K562 (cell line): ENCODE data around the gene THADA. TPM values are rescaled to one million over a fixed set of nuclear protein-coding genes. Genes with fewer than 3 reads are reported as not detected.
"Not testable (repeated sequence)": the region's sequence is repeated elsewhere in the genome, so short reads cannot be mapped to it uniquely, and the experiment has no call there.

Experiments used
- ATAC-seq: fragments of 200-7000 bp; cut with Tn5 transposase; 3 replicates; pipeline ENCODE4 v1.9.1; 2020; ENCODE audit warnings: moderate library complexity
- BruUV-seq: library from RNA; stranded (reverse); fragments of 400-500 nt; replicated peaks from 2 replicates; lab custom pipeline; 2021; lab: Mats Ljungman, UMichigan
- CTCF ChIA-PET: fragments of 300-600 bp; formaldehyde crosslinking; extraction: SDS; loops from one replicate; lab custom pipeline; 2021; ENCODE audit warnings: low intra/inter-chr PET ratio; lab: Yijun Ruan, JAX
- POLR2A ChIA-PET: fragments of 300-600, 350-650 bp; sonication (Branson Sonifier 250); formaldehyde crosslinking; extraction: SDS; loops from one replicate; lab custom pipeline; 2021; ENCODE audit warnings: antibody characterized with exemption, inconsistent platforms; lab: Yijun Ruan, JAX
- DNase-seq, 4 experiments: peaks; one replicate each; pipeline versions ENCODE4 v3.0.0 to v3.0.0-alpha.2; 2011 to 2018; ENCODE audit warnings: low spot score in 3 of 4, mixed read lengths in 3 of 4; ENCODE audit errors: extremely low read depth in 1 of 4
- FAIRE-seq: peaks from 2 replicates; lab custom pipeline; 2011; peaks lifted over from hg19 to GRCh38; lab: Jason Lieb, UNC
- H2AFZ ChIP-seq: 2 replicates; pipeline ENCODE4 v1.6.0; 2011; ENCODE audit warnings: low read depth, low read length, control low read depth, inconsistent platforms
- H3K27ac ChIP-seq: fragments of 200-600 bp; 3 replicates; pipeline ENCODE4 v1.8.0; 2011; ENCODE audit warnings: low read depth, mild to moderate bottlenecking, control low read depth, inconsistent platforms, low read length, moderate library complexity, mixed read lengths; ENCODE audit errors: extremely low read depth
- H3K27me3 ChIP-seq, 2 experiments: fragments of 300-600 bp in 1 of 2; 2 replicates in 1 of 2; 3 replicates in 1 of 2; pipeline versions ENCODE4 v1.6.0 to v1.8.0; 2011; ENCODE audit warnings: inconsistent platforms in 2 of 2, low read length in 2 of 2, mild to moderate bottlenecking in 1 of 2, mixed read lengths in 1 of 2, moderate library complexity in 1 of 2; ENCODE audit not compliant: control insufficient read depth in 2 of 2, insufficient read depth in 2 of 2
- H3K36me3 ChIP-seq: fragments of 300-600 bp; 3 replicates; pipeline ENCODE4 v1.8.0; 2011; ENCODE audit warnings: mild to moderate bottlenecking, low read length, inconsistent platforms; ENCODE audit not compliant: control insufficient read depth, insufficient read depth
- H3K4me1 ChIP-seq, 2 experiments: fragments of 200-600 bp in 1 of 2; replicated peaks in 1 of 2; 2 replicates in 1 of 2; 3 replicates in 1 of 2; pipeline versions ENCODE4 v1.5.1 to v1.8.0; 2011; ENCODE audit warnings: inconsistent platforms in 2 of 2, low read length in 2 of 2, mild to moderate bottlenecking in 1 of 2, mixed read lengths in 1 of 2, moderate library complexity in 1 of 2; ENCODE audit not compliant: control insufficient read depth in 2 of 2, insufficient read depth in 2 of 2
- H3K4me2 ChIP-seq: 2 replicates; pipeline ENCODE4 v1.6.1; 2011; ENCODE audit warnings: low read length, control low read depth, inconsistent platforms, mixed read lengths; ENCODE audit not compliant: insufficient read depth
- H3K4me3 ChIP-seq: fragments of 200-600 bp; sonication (generic), shearing (Covaris generic); 2 replicates; pipeline ENCODE4 v1.5.1; 2016; ENCODE audit warnings: control low read depth, inconsistent platforms
- H3K79me2 ChIP-seq: fragments of 200-600 bp; 3 replicates; pipeline ENCODE4 v1.8.0; 2011; ENCODE audit warnings: low read length, inconsistent platforms; ENCODE audit not compliant: control insufficient read depth, insufficient read depth
- H3K9ac ChIP-seq, 2 experiments: 2 replicates each; pipeline versions ENCODE4 v1.6.0 to v1.6.1; 2011; ENCODE audit warnings: low read depth in 2 of 2, low read length in 2 of 2, control low read depth in 1 of 2, inconsistent platforms in 1 of 2, mild to moderate bottlenecking in 1 of 2, mixed read lengths in 1 of 2; ENCODE audit not compliant: insufficient read depth in 1 of 2
- H3K9me1 ChIP-seq: one replicate; pipeline ENCODE4 v1.6.0; 2011; ENCODE audit warnings: inconsistent platforms, mild to moderate bottlenecking, low read length, moderate library complexity; ENCODE audit not compliant: control insufficient read depth, insufficient read depth
- H3K9me3 ChIP-seq: replicated peaks from 2 replicates; pipeline ENCODE4 v1.5.1; 2011; ENCODE audit warnings: low read depth, low read length, inconsistent platforms; ENCODE audit not compliant: control insufficient read depth, insufficient read depth
- H4K20me1 ChIP-seq: replicated peaks from 2 replicates; pipeline ENCODE4 v1.6.1; 2011; ENCODE audit warnings: low read length, inconsistent platforms, mixed read lengths; ENCODE audit not compliant: control insufficient read depth, insufficient read depth
- GTF2F1 ChIP-seq: IDR thresholded peaks from 2 replicates; pipeline ENCODE4 v1.6.1; 2011; ENCODE audit warnings: low read depth, low read length, improper control_type of control experiment
- WGBS: fragments of 100-300 bp; shearing (Covaris generic); methylation state at CpG from one replicate; pipeline ENCODE4 v1.1.6; 2016; ENCODE audit warnings: low coverage, mixed read lengths; ENCODE audit not compliant: insufficient coverage; ENCODE audit errors: missing lambda C conversion rate; 5-methylcytosine and 5-hydroxymethylcytosine counted together
- in situ Hi-C: fragments of 300-500 bp; cut with MboI; formaldehyde crosslinking; loops from 4 replicates; pipeline ENCODE4 v1.15.0; 2018; ENCODE audit warnings: inconsistent platforms, mixed read lengths
- intact Hi-C: fragments of 100-400 bp; cut with micrococcal nuclease; formaldehyde crosslinking; loops from 2 replicates; pipeline ENCODE4 v1.14.2; 2022
- polyA plus RNA-seq, 8 experiments: library from polyadenylated mRNA; depleted of rRNA in 4 of 8; stranded (reverse) in 5 of 8; unstranded in 3 of 8; fragments of >200 nt; fragmentation: Nextera tagmentation in 2 of 8; fragmentation: Illumina TruSeq in 1 of 8; extraction: Ambion mirVana in 2 of 8; extraction: Trizol in 1 of 8; gene quantifications; 2 replicates each; pipeline versions ENCODE4 v1.2.1 to v1.2.3, GENCODE V29; 2011 to 2014; ENCODE audit warnings: inconsistent platforms in 1 of 8, missing spikeins in 1 of 8
- total RNA-seq, 7 experiments: library from RNA; depleted of rRNA in 6 of 7; stranded (reverse); fragments of >200 nt in 6 of 7; fragmentation: Illumina TruSeq in 2 of 7; extraction: Trizol in 2 of 7; gene quantifications; 2 replicates each; pipeline versions ENCODE4 v1.2.1 to v1.2.3, GENCODE V29; 2011 to 2021; ENCODE audit warnings: low replicate concordance in 1 of 7
- TF ChIP-seq, protein P1 (sequence below): sonication (generic); formaldehyde crosslinking; IDR thresholded peaks from 2 replicates; pipeline ENCODE4 v1.8.1; 2022; ENCODE audit warnings: missing genetic modification reagents
- TF ChIP-seq, protein P2 (sequence below): fragments of 450-650 bp; formaldehyde crosslinking; IDR thresholded peaks from 2 replicates; pipeline ENCODE4 v1.4.0; 2020; ENCODE audit warnings: mild to moderate bottlenecking, moderate library complexity
- TF ChIP-seq, protein P3 (sequence below): fragments of 250-450 bp; sonication (Bioruptor Pico); IDR thresholded peaks from 2 replicates; pipeline ENCODE4 v1.5.0; 2020; ENCODE audit warnings: mild to moderate bottlenecking, borderline replicate concordance

THADA gene
- total and polyA plus RNA-seq, 9 of the 15 experiments (the other 6 are each of a cell fraction or from before 2014, with no cell fraction given) = 17.8 to 34.7 (median 31.9) TPM

DNA sequence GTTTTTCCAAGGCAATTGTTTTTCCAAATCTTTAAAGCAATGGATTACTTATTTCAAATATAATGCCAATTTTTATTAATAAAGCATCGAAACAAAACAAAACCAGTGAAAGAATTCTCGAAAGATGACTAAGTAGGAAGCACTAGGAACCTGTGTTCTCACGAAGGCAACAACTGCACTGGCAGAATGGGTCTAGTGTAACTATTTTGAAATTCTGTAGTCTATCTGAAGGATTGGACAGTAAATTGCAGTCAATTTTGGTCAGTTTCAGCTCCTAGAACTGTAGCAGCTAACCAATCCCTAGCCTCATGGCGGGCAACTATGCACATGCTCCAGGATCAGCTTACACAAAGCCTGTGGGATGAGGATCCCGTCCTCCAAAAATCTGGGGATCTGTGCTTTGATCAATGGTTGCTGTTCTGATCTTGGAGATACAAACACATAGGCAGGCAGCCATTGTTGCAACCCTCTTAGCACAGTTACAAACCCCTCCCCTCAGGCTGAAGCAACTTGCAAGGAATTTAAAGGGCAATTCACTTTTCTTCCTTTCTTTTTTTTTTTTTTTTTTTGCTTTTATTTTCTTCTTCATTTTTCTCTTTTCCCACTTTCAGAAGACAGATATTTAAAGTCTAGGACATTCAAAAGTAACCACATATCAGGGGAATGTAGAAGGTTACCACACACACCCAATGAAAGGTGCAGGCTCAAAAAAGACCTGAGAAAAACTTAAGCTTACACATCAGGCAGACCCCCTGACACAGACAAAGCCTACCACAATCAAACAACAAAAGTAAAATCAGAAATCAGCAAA, 147.6 kb downstream of the THADA start (continued):
- TF ChIP-seq, protein P1, sequence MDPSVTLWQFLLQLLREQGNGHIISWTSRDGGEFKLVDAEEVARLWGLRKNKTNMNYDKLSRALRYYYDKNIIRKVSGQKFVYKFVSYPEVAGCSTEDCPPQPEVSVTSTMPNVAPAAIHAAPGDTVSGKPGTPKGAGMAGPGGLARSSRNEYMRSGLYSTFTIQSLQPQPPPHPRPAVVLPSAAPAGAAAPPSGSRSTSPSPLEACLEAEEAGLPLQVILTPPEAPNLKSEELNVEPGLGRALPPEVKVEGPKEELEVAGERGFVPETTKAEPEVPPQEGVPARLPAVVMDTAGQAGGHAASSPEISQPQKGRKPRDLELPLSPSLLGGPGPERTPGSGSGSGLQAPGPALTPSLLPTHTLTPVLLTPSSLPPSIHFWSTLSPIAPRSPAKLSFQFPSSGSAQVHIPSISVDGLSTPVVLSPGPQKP (CRISPR knock-in tag) = no peak
- TF ChIP-seq, protein P2, sequence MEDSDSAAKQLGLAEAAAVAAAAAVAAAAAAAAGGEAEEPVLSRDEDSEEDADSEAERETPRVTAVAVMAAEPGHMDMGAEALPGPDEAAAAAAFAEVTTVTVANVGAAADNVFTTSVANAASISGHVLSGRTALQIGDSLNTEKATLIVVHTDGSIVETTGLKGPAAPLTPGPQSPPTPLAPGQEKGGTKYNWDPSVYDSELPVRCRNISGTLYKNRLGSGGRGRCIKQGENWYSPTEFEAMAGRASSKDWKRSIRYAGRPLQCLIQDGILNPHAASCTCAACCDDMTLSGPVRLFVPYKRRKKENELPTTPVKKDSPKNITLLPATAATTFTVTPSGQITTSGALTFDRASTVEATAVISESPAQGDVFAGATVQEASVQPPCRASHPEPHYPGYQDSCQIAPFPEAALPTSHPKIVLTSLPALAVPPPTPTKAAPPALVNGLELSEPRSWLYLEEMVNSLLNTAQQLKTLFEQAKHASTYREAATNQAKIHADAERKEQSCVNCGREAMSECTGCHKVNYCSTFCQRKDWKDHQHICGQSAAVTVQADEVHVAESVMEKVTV (CRISPR knock-in tag) = no peak
- TF ChIP-seq, protein P3, sequence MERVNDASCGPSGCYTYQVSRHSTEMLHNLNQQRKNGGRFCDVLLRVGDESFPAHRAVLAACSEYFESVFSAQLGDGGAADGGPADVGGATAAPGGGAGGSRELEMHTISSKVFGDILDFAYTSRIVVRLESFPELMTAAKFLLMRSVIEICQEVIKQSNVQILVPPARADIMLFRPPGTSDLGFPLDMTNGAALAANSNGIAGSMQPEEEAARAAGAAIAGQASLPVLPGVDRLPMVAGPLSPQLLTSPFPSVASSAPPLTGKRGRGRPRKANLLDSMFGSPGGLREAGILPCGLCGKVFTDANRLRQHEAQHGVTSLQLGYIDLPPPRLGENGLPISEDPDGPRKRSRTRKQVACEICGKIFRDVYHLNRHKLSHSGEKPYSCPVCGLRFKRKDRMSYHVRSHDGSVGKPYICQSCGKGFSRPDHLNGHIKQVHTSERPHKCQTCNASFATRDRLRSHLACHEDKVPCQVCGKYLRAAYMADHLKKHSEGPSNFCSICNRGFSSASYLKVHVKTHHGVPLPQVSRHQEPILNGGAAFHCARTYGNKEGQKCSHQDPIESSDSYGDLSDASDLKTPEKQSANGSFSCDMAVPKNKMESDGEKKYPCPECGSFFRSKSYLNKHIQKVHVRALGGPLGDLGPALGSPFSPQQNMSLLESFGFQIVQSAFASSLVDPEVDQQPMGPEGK (CRISPR knock-in tag) = no peak
- no peak for TF ChIP-seq GTF2F1

GRCh38 chr2:43446755-43447154, 149.1 kb downstream of the THADA start:
- H3K36me3 ChIP-seq, CTCF ChIA-PET, H2AFZ ChIP-seq, BruUV-seq, H3K27me3 ChIP-seq, H3K9me3 ChIP-seq, H3K9me1 ChIP-seq, H3K4me3 ChIP-seq, DNase-seq, H3K9ac ChIP-seq, H3K27ac ChIP-seq, in situ Hi-C loops, FAIRE-seq, H4K20me1 ChIP-seq, H3K4me2 ChIP-seq, H3K4me1 ChIP-seq, H3K79me2 ChIP-seq, intact Hi-C loops: not testable (repeated sequence)
- POLR2A ChIA-PET = interaction anchor here (0.7 to 1.0 kb wide), 2 partner anchors 12 to 804 kb away, joined by 3 read pairs; no protein-coding TSS in a partner anchor
- 0 out of 3 replicates have a peak, but pooled peaks have one; percentile 48 for ATAC-seq
- whole genome bisulfite sequencing = 65% methylated on average over 4 of the region's 4 CpGs
